HUES6 (cell line): ENCODE results near the gene DNTTIP2.
"Not testable (repeated sequence)": the region's sequence is repeated elsewhere in the genome, so short reads cannot be mapped to it uniquely, and the experiment has no call there.

Experiments used
- H3K27ac ChIP-seq: 2 replicates; pipeline ENCODE4 v1.7.0; 2013; ENCODE audit warnings: low read depth, mild to moderate bottlenecking, low read length, inconsistent platforms
- H3K27me3 ChIP-seq: 2 replicates; pipeline ENCODE4 v1.6.1; 2013; ENCODE audit warnings: low read length; ENCODE audit not compliant: control insufficient read depth, insufficient read depth
- H3K36me3 ChIP-seq: 2 replicates; pipeline ENCODE4 v1.6.1; 2013; ENCODE audit warnings: low read length; ENCODE audit not compliant: control insufficient read depth, insufficient read depth
- H3K4me1 ChIP-seq: 2 replicates; pipeline ENCODE4 v1.6.1; 2013; ENCODE audit warnings: low read length; ENCODE audit not compliant: control insufficient read depth, insufficient read depth
- H3K4me3 ChIP-seq: 2 replicates; pipeline ENCODE4 v1.5.1; 2013; ENCODE audit warnings: low read depth, low read length
- H3K9ac ChIP-seq: one replicate; pipeline ENCODE4 v1.6.1; 2013; ENCODE audit warnings: mild to moderate bottlenecking, low read length
- H3K9me3 ChIP-seq: 2 replicates; pipeline ENCODE4 v1.6.1; 2013; ENCODE audit warnings: low read depth, low read length; ENCODE audit not compliant: control insufficient read depth, insufficient read depth

DNTTIP2 gene, protein sequence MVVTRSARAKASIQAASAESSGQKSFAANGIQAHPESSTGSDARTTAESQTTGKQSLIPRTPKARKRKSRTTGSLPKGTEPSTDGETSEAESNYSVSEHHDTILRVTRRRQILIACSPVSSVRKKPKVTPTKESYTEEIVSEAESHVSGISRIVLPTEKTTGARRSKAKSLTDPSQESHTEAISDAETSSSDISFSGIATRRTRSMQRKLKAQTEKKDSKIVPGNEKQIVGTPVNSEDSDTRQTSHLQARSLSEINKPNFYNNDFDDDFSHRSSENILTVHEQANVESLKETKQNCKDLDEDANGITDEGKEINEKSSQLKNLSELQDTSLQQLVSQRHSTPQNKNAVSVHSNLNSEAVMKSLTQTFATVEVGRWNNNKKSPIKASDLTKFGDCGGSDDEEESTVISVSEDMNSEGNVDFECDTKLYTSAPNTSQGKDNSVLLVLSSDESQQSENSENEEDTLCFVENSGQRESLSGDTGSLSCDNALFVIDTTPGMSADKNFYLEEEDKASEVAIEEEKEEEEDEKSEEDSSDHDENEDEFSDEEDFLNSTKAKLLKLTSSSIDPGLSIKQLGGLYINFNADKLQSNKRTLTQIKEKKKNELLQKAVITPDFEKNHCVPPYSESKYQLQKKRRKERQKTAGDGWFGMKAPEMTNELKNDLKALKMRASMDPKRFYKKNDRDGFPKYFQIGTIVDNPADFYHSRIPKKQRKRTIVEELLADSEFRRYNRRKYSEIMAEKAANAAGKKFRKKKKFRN

GRCh38 chr1:93878889-93879586 lies at the start of gene DNTTIP2:
TSS of gene DNTTIP2 (minus strand) at chr1:93879206. CDS start at chr1:93879148, 58 bp downstream.
- H3K4me3 ChIP-seq: peak within 1 kb of the TSS; percentile 100
- H3K9me3 ChIP-seq: no peaks in the 10 kb centered on the region
- no peaks in the 10 kb centered on the region for H3K27me3 ChIP-seq
- H3K9ac ChIP-seq: peak within 1 kb of the TSS; percentile 94
- peak within 1 kb of the TSS; percentile 92 for H3K27ac ChIP-seq
- H3K36me3 ChIP-seq: peaks cover 36% of the 10 kb centered on the region
- no peaks in the 10 kb centered on the region; the same call in 1 of the 2 replicates for H3K4me1 ChIP-seq

GRCh38 chr1:93925206-93925605 lies 46.2 kb upstream of the DNTTIP2 start:
- Histone ChIP-seq H3K27ac (no peak overlapping the region), H3K4me3 (no peak overlapping the region), H3K9ac (no peak overlapping the region), H3K4me1 (no peaks in the 10 kb centered on the region), H3K27me3 (no peaks in the 10 kb centered on the region), H3K9me3 (no peaks in the 10 kb centered on the region), H3K36me3 (no peaks in the 10 kb centered on the region)

DNA sequence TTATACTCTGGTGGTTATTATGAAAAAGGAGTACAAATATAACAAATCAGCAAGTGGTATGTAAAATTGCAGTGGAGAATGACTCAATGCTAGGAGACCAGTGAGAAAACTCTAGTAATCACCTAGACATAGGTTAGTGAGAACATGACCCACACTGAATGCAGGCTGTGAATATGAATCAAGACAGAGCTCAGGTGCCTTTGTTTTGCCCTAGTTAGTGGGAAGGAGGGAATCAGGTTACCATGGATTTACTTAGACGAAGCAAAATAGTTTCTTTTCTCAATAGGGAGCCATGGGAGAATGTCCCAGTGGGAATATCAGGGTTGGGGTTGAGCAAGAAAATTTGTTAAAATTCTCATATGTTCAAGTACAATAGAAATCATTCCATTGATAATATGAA lies 40.8 kb upstream of the DNTTIP2 start:
- Histone ChIP-seq H3K27me3 (no peaks in the 10 kb centered on the region), H3K4me1 (peaks cover 10% of the 10 kb centered on the region; the same call in 1 of the 2 replicates), H3K9me3 (peaks cover 18% of the 10 kb centered on the region), H3K4me3 (no peak overlapping the region), H3K9ac (no peak overlapping the region), H3K27ac (no peak overlapping the region), H3K36me3 (no peaks in the 10 kb centered on the region)

GRCh38 chr1:93917302-93917701 lies 38.3 kb upstream of the DNTTIP2 start:
- peaks cover 18% of the 10 kb centered on the region for H3K9me3 ChIP-seq
- H3K9ac ChIP-seq: no peak overlapping the region
- no peaks in the 10 kb centered on the region for H3K27me3 ChIP-seq
- no peak overlapping the region for H3K27ac ChIP-seq
- peaks cover 10% of the 10 kb centered on the region; the same call in 1 of the 2 replicates for H3K4me1 ChIP-seq
- no peak overlapping the region for H3K4me3 ChIP-seq
- no peaks in the 10 kb centered on the region for H3K36me3 ChIP-seq

GRCh38 chr1:93910880-93911279 lies 31.9 kb upstream of the DNTTIP2 start:
- H3K4me1 ChIP-seq: peaks cover 16% of the 10 kb centered on the region; the same call in 1 of the 2 replicates
- not testable (repeated sequence) for H3K9ac ChIP-seq, H3K36me3 ChIP-seq, H3K27me3 ChIP-seq, H3K4me3 ChIP-seq, H3K9me3 ChIP-seq, H3K27ac ChIP-seq

DNA sequence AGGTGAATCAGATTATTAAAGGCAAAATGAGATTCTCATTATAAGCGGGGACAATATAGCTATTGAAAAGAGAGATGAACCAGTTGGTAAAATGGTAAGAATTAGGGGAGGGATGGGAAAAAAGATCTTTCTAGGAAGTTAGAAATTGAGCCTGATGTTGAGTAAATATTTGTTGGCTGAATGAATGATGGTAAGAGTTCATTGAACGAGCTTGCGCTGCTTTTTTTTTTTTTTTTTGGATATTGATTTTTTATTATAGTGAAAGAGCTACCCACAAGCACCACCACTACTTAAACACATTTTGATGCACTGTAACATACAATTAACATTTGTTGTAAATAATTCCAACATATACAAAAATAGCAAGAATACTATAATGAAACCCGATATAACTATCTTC lies 31.3 kb upstream of the DNTTIP2 start:
- H3K9me3 ChIP-seq: no peaks in the 10 kb centered on the region
- no peak overlapping the region for H3K27ac ChIP-seq
- H3K27me3 ChIP-seq: no peaks in the 10 kb centered on the region
- H3K4me1 ChIP-seq: peaks cover 16% of the 10 kb centered on the region; the same call in 1 of the 2 replicates
- H3K4me3 ChIP-seq: peak overlapping the region; percentile 86
- H3K36me3 ChIP-seq: no peaks in the 10 kb centered on the region
- no peak overlapping the region for H3K9ac ChIP-seq

- no peaks in the 10 kb centered on the region for H3K9me3 ChIP-seq
- no peak within 1 kb of the TSS; the same call in 1 of the 2 replicates for H3K27ac ChIP-seq
- H3K4me3 ChIP-seq: peak within 1 kb of the TSS; percentile 86
- peaks cover 16% of the 10 kb centered on the region; the same call in 1 of the 2 replicates for H3K4me1 ChIP-seq
- H3K36me3 ChIP-seq: no peaks in the 10 kb centered on the region
- peak within 1 kb of the TSS; percentile 90 for H3K9ac ChIP-seq
- H3K27me3 ChIP-seq: no peaks in the 10 kb centered on the region
Measured at GRCh38 chr1:93909146-93910050, 30.4 kb upstream of the DNTTIP2 start, which contains the start of gene GCLM. TSS of gene GCLM (minus strand) at chr1:93909430. CDS start at chr1:93909163, 267 bp downstream.

DNA sequence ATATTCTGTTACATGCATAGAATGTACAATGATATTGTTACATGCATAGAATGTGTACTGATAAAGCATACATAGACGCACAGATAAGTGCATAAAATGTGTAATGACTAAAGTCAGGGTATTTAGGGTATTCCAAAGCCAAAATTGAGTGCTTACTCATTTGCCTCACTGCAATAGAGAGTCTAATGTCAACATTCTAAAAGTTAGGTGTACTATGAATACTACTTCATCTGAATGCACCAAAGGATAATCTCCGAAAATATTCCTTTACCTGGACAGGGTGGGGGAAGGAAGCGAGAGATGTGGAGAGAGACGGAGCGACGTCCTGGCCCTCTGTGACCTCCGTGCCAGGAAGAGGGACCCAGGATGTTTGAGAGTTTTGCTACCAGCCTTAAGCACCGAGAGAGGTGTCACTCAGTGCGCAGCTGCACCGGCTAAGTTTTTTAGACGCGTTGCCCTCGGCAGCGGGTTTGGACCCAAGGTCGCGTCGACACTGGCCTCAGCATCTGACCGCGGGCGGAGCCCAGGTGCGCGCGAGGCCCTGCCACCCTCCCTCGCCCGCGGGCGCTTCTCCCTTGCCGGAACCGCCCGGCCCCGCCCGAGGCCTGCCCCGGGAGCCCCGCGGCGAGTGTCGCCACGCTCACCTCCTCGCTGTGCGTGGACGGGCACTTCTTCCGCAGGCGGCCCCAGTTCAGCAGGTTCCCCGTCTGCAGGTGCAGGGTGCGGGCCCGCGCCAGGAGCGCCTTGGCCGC lies 29.6 kb upstream of the DNTTIP2 start:
- no peaks in the 10 kb centered on the region for H3K27me3 ChIP-seq
- no peaks in the 10 kb centered on the region for H3K9me3 ChIP-seq
- peak overlapping the region; percentile 86 for H3K4me3 ChIP-seq
- H3K9ac ChIP-seq: peak overlapping the region; percentile 90
- H3K27ac ChIP-seq: no peak overlapping the region; the same call in 1 of the 2 replicates
- peaks cover 16% of the 10 kb centered on the region; the same call in 1 of the 2 replicates for H3K4me1 ChIP-seq
- H3K36me3 ChIP-seq: no peaks in the 10 kb centered on the region

- no peak overlapping the region for H3K27ac ChIP-seq
- H3K27me3 ChIP-seq: no peaks in the 10 kb centered on the region
- no peaks in the 10 kb centered on the region for H3K36me3 ChIP-seq
- peaks cover 16% of the 10 kb centered on the region; the same call in 1 of the 2 replicates for H3K4me1 ChIP-seq
- peak overlapping the region; percentile 5 for H3K9ac ChIP-seq
- H3K4me3 ChIP-seq: peak overlapping the region; percentile 86
- no peaks in the 10 kb centered on the region for H3K9me3 ChIP-seq
Measured at GRCh38 chr1:93907718-93908117, 28.7 kb upstream of the DNTTIP2 start.
